ENCODE results near the gene PPP1R1C.

DNA sequence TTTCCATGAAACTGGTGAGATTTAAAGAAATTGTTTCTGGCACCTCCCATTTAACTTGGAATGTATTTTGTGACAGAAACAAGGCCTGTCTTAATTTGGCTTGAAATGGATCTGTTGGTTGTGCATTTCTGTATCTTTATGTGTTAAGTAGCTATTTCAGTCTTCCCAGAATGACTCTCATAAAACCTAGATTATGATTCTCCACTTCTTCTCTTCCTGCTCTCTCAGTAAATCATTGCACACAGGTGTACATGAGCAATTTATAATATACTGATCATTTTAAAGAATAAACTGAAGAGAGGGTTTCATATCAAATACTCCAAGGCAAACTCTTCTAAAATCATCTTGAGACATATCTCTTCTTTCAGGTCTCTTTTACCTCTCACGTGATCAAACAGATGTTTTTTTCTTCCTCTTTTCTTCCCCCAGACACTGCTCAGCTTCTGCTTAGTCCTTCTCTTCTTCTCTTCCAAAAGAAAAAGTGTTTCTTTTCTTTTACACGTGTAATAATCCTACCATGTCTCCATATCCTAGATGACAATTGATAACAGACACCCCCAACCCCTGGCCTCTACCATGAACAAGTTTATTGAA, 112.0 kb downstream of the PPP1R1C start:
- TF ChIP-seq, protein P1, sequence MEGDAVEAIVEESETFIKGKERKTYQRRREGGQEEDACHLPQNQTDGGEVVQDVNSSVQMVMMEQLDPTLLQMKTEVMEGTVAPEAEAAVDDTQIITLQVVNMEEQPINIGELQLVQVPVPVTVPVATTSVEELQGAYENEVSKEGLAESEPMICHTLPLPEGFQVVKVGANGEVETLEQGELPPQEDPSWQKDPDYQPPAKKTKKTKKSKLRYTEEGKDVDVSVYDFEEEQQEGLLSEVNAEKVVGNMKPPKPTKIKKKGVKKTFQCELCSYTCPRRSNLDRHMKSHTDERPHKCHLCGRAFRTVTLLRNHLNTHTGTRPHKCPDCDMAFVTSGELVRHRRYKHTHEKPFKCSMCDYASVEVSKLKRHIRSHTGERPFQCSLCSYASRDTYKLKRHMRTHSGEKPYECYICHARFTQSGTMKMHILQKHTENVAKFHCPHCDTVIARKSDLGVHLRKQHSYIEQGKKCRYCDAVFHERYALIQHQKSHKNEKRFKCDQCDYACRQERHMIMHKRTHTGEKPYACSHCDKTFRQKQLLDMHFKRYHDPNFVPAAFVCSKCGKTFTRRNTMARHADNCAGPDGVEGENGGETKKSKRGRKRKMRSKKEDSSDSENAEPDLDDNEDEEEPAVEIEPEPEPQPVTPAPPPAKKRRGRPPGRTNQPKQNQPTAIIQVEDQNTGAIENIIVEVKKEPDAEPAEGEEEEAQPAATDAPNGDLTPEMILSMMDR (IDR thresholded peaks at IDR 0.05 in 4 of 5, conservative IDR thresholded peaks at IDR 0.05 in 1 of 5) = no peak
- no peak for TF ChIP-seq POLR2A (IDR thresholded peaks at IDR 0.05)
